ENCODE measurements around the gene PDXP. TPM values are rescaled to one million over a fixed set of nuclear protein-coding genes. Genes with fewer than 3 reads are reported as not detected.

Gene PDXP
- total and polyA plus RNA-seq, 8 donors, result 8.3 to 13.3 (median 11.3) TPM

GRCh38 chr22:37635157-37635556 lies 23.4 kb upstream of the PDXP start:
- H3K27ac ChIP-seq, result peak overlapping the region in 1 of 2 donors; percentile 95
- no peaks in the 10 kb centered on the region for H3K9me3 ChIP-seq
- DNase-seq, result no peak
- no peak for TF ChIP-seq CTCF (IDR thresholded peaks at IDR 0.05)
- intact Hi-C loops (cut with DNase I), result no loop called here
- no peak overlapping the region for H3K4me3 ChIP-seq
- H3K36me3 ChIP-seq, result peaks cover 0 to 28% of the 10 kb centered on the region in 2 donors
- ATAC-seq, result no peak
- no peaks in the 10 kb centered on the region for H3K27me3 ChIP-seq
- peaks cover 27 to 77% of the 10 kb centered on the region in 2 donors for H3K4me1 ChIP-seq

- Histone ChIP-seq H3K4me1 (peaks cover 27 to 89% of the 10 kb centered on the region in 2 donors), H3K4me3 (no peak overlapping the region), H3K27me3 (no peaks in the 10 kb centered on the region), H3K9me3 (no peaks in the 10 kb centered on the region), H3K36me3 (peaks cover 0 to 17% of the 10 kb centered on the region in 2 donors), H3K27ac (peak overlapping the region in 1 of 2 donors; percentile 95)
- ATAC-seq (no peak), DNase-seq (no peak)
- peak in 1 of 2 donors; percentile 36 for TF ChIP-seq CTCF (IDR thresholded peaks at IDR 0.05)
- intact Hi-C loops (cut with DNase I), result no loop called here
Observed at GRCh38 chr22:37636186-37636948, 22.2 kb upstream of the PDXP start.

GRCh38 chr22:37636949-37637273 lies 21.6 kb upstream of the PDXP start:
- no peak for ATAC-seq
- no peaks in the 10 kb centered on the region for H3K9me3 ChIP-seq
- H3K4me1 ChIP-seq, result peaks cover 27 to 94% of the 10 kb centered on the region in 2 donors
- H3K27ac ChIP-seq, result peak overlapping the region in 1 of 2 donors; percentile 95
- no peaks in the 10 kb centered on the region for H3K27me3 ChIP-seq
- intact Hi-C loops (cut with DNase I), result no loop called here
- H3K36me3 ChIP-seq, result peaks cover 0 to 17% of the 10 kb centered on the region in 2 donors
- no peak for DNase-seq
- H3K4me3 ChIP-seq, result no peak overlapping the region
- TF ChIP-seq CTCF (IDR thresholded peaks at IDR 0.05), result no peak

- Histone ChIP-seq H3K36me3 (peaks cover 0 to 20% of the 10 kb centered on the region in 2 donors), H3K27ac (peak overlapping the region in 1 of 2 donors; percentile 95), H3K4me3 (peak overlapping the region; percentile 45 to 74), H3K9me3 (no peaks in the 10 kb centered on the region), H3K4me1 (peaks cover 19 to 96% of the 10 kb centered on the region in 2 donors), H3K27me3 (no peaks in the 10 kb centered on the region)
- intact Hi-C loops (cut with DNase I), result no loop called here
- TF ChIP-seq CTCF (IDR thresholded peaks at IDR 0.05), result no peak
- DNase-seq (no peak), ATAC-seq (no peak)
Observed at GRCh38 chr22:37638391-37639069, 20.0 kb upstream of the PDXP start.

- Histone ChIP-seq H3K27ac (peak within 1 kb of the TSS; percentile 39 to 95), H3K4me3 (peak within 1 kb of the TSS; percentile 45 to 74), H3K36me3 (peaks cover 0 to 27% of the 10 kb centered on the region in 2 donors), H3K27me3 (no peaks in the 10 kb centered on the region), H3K4me1 (peaks cover 12 to 93% of the 10 kb centered on the region in 2 donors), H3K9me3 (no peaks in the 10 kb centered on the region)
- peak in 2 of 4 donors; percentile 67 to 92 for DNase-seq
- intact Hi-C loops (cut with DNase I), result no loop called here
- TF ChIP-seq CTCF (IDR thresholded peaks at IDR 0.05), result no peak
- ATAC-seq, result peak; percentile 52
Observed at GRCh38 chr22:37639070-37639760, 19.3 kb upstream of the PDXP start, which contains the start of gene SH3BP1. TSS of gene SH3BP1 (plus strand) at chr22:37639669. CDS start at chr22:37639788, 119 bp downstream.
